ENCODE measurements around the gene EMC1.
"Not testable (repeated sequence)": the region's sequence is repeated elsewhere in the genome, so short reads cannot be mapped to it uniquely, and the experiment has no call there.

EMC1 gene

DNA sequence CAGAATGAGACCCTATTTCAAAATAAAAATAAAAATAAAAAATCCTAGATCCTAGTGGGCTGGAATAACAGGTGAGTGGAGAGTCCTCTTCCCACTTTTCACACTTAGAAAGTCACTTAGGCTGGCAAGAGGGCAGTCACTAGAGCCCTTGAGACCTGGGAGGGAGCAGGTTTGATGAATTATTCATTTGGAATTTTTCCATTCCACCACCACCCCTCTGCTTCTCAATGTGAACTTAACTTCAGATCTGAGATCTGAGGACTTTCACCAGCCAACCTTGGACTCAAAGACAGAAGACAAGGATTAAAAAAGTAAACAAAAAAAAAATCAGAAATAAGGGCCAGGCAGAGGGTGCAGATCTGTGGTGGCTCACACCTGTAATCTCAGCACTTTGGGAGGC is 20.7 kb upstream of the EMC1 start:
- no peak overlapping the region for H3K4me3 ChIP-seq (ENCODE audit: low read length)
- TF ChIP-seq ZNF274 (IDR thresholded peaks at IDR 0.05; ENCODE audit: low read depth, low read length), result no peak

DNA sequence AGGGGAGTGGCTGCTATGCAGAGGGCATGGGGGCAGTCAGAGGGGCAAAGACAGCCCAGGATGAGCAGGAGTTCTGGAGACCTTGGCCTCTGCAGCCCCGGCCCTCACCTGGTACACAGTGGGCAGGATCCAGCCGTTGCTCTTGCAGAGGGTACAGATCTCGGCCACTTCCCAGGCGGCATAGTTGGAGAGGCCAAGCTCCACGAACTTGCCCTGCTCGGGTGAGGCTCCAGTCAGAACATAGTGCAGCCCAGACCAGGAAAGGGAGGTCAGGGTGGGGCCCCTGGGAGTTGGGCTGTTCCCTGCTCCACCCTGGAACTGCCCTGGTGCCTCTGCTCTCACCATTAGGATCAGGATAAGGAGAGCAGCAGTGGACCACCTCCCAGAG is 19.0 kb upstream of the EMC1 start:
- H3K4me3 ChIP-seq (ENCODE audit: low read length), result not testable (repeated sequence)

DNA sequence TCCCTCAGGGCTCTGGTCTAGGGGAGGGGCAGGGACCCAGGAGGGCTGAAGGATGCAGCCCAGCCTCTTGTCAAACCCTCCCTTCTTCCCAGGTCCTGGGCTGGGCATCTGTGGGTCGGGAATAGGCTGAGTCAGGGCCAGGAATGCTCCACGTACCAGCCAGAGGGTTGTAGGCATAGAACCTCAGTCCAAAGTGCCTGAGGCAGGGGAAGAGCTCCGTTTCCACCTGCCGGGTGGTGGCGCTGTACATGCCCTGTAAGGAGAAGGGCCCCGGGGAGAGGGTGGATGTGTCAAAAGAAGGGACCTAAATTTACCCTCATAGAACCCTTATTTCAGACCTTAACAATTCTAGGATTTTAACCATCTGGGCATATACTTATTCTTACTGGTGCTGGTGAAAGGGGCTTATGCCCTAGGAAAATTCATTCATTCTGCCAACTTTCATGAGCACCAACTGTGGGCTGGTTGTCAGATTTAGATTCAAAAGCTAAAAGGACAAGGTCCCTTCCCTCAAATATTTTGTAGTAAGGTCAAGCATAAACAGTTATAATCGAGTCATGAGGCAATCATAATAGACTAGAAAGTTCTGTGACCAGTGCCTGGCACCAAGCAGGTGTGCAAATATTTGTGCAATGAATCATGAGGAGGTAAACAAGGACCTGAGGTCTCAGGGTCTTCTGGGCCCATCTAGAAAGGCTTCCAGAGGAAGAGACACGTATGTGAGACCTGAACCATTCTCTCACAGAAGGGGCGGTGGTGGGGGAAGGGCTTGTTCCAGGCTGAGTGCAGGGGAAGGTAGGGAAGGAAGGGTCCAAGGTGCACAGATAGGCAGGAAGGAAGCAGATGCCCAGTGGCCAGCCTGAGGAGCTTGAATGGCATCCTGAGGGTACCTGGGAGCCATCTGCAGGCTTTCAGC is 18.4 kb upstream of the EMC1 start:
- not testable (repeated sequence) for H3K4me3 ChIP-seq (ENCODE audit: low read length)

DNA sequence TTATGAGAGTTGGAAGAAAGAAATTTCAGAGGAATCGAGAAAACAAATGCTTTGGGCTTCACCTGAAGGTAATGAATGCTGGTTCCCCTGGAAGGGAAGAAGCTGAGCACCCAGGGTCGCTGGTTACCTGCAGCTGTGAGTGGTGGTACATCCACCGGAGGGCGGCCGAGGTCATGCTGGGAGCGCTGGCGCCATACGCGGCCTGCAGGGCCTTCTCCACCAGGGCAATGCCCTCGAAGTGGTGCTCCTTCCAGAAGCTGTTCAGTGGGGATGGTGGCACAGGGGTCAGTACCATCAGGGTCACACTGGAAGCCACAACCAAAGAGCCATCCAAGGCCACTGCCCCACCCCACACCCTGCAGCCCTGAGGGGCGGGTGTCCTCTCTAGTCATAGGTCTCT is 17.1 kb upstream of the EMC1 start:
- no peak overlapping the region for H3K4me3 ChIP-seq (ENCODE audit: low read length)
- no peak for TF ChIP-seq ZNF274 (IDR thresholded peaks at IDR 0.05; ENCODE audit: low read depth, low read length)

DNA sequence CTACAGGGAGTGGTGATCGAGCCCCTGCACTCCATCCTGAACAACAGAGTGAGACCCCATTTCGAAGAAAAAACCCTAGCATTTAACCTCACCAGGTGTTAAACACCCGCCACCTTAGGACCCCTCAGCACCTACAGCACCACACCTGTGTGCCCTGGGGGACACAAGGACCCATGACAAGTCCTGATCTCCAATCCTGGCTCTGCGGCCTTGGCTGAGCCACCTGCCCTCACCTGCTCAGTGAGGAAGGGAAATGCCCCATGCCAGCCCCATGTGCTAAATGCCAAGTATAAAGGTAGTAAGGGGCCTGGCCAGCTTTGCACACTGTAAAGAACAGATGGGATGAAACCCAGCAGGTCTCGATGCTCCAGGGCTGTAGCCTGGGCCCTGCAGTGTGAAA is 11.4 kb upstream of the EMC1 start:
- no peak overlapping the region for H3K4me3 ChIP-seq (ENCODE audit: low read length)

DNA sequence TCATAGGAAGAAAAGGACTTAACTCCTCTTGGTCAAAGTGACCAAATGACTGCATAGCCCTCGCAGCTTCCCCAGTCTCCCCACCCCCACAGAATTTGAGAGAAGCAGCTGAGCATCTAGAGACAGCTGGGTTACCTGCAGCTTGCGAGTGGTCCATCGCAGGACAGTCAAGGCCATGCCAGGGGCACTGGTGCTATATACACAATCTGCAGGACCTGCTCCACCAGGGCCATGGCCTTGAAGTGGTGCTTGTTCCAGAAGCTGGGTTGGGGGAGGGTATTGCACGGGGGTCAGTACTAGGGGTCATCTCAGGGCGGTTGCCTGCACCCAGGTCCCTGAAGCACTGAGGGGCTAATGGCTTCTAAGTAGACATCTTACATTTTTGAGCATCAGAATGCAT is 10.7 kb upstream of the EMC1 start:
- TF ChIP-seq ZNF274 (IDR thresholded peaks at IDR 0.05; ENCODE audit: low read depth, low read length), result no peak
- H3K4me3 ChIP-seq (ENCODE audit: low read length), result no peak overlapping the region

More for the DNA sequence above, 11.4 kb upstream of the EMC1 start:
- TF ChIP-seq ZNF274 (IDR thresholded peaks at IDR 0.05; ENCODE audit: low read depth, low read length), result no peak

DNA sequence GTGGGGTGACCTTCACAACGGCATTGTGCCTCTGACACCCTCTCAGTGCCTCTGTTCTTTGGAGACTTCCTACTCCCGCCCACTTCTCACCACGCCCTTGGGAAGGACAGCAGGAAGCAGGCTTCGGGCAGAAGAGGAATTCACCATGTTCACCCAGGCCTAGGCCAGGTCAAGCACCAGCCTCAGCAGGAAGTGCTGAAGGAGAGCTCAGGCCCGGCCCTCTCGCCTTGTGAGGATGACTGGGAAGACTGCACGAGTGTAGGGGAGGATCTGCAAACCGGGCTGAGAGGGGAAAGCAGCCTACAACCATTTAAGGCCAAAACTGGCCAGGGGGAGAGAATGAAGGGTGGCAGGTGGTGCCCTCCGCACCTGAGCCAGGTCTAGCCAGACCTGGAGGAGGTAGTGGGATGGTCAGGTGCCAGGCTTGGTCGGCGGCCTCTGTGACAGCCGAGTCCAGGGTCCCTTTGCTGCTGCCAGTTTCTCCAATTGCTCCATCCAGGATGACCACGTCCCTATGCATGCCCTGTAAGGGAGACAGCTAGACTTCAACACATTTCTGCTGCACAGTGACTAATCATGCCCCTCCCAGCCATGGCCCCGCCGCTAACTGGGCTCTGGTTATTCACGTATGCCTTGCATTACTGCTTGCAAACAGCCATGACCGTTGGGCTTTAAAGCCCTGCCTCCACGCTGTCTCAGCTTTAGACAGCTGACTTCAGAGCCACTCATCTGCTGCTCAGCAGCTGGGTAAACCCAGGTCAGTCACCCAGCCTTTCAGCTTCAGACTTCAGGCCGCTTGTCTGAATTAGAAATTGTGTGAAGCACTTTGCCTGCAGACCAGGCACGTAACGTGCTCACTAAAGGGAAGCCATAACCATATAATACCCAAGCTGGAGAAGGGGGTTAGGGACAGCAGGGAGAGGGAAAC is 9.2 kb upstream of the EMC1 start:
- TF ChIP-seq ZNF274 (IDR thresholded peaks at IDR 0.05; ENCODE audit: low read depth, low read length), result no peak
- H3K4me3 ChIP-seq (ENCODE audit: low read length), result no peak overlapping the region

DNA sequence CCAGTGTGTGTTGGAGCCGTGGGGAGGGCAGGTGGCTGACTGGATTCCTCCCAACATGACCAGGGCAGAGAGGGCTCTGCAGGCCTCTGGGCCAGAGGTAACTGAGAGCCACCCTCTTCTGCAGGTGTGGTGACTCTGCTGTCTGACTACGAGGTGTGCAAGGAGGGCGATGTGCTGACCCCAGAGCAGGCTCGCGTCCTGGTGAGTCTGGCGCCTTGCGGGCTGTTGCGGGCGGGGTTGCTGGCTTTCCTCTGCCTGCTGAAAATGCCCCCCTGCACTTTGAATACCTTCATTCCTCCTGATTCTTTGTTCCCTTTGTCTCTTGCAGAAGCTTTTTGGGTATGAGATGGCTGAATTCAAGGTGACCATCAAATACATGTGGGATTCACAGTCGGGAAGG is 7.0 kb upstream of the EMC1 start:
- H3K4me3 ChIP-seq (ENCODE audit: low read length), result no peak overlapping the region
- no peak for TF ChIP-seq ZNF274 (IDR thresholded peaks at IDR 0.05; ENCODE audit: low read depth, low read length)

DNA sequence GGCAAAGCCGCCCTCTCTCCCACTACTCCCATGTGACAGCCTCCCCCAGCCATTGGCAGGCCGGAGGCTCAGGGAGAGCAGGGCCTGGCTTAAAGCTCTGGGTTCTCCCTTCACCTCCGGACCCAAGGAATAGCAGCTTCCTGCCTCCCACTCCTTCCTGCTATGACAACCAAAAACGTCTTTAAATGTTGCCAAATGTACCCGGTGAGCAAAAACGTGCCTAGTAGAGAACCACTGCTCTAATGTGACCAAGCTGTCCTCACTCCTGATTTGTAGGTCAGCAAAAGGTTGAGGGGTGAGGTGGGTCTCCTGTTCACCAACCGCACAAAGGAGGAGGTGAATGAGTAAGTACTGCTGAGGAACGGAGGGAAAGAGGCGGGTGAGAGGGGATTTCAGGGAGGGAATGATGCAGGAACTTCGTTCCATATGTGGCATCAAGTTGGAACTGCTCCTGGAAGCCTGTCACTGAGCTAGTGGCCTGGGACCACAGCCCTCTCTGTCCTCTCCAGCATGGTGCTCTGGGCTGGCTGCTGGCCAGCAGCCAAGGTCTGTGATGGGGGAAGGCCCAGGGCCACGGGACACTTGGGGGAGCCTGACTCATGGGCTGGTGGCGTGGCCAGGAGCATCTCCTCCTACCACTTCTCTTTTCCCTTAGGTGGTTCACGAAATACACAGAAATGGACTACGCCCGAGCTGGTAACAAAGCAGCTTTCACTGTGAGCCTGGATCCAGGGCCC is 6.0 kb upstream of the EMC1 start:
- no peak overlapping the region for H3K4me3 ChIP-seq (ENCODE audit: low read length)
- no peak for TF ChIP-seq ZNF274 (IDR thresholded peaks at IDR 0.05; ENCODE audit: low read depth, low read length)

DNA sequence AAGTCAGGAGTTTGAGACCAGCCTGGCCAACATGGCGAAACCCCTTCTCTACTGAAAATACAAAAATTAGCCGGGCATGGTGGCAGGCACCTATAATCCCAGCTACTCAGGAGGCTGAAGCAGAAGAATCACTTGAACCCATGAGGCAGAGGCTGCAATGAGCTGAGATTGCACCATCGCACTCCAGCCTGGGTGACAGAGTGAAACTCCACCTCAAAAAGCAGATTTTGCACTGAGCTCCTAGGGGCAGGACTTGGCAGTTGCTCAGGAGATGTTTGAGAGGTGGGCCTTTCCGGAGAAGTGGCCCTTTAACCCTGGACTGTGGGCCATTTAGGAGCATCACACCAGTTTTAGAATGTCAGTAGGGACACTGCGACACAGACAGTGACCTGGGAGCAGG is 5.0 kb upstream of the EMC1 start:
- H3K4me3 ChIP-seq (ENCODE audit: low read length), result not testable (repeated sequence)

DNA sequence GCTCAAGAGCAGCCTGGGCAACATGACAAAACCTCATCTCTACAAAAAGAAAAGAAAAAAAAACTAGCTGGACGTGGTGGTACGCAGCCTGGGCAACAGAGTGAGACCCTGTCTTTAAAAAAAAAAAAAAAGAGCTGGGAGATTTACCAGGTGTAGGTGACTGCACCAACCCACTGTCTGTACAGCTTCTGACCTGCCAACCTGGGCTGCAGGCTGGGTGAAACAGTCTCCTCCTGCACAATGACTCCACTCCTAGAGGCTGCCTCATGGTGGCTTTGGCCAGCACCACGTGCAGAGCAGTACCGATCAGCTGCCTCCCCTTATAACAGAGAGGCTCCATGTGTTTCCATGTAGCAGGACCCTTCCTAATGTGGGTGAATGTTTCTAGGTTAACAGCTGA is 4.0 kb upstream of the EMC1 start:
- H3K4me3 ChIP-seq (ENCODE audit: low read length), result no peak overlapping the region
- no peak for TF ChIP-seq ZNF274 (IDR thresholded peaks at IDR 0.05; ENCODE audit: low read depth, low read length)

DNA sequence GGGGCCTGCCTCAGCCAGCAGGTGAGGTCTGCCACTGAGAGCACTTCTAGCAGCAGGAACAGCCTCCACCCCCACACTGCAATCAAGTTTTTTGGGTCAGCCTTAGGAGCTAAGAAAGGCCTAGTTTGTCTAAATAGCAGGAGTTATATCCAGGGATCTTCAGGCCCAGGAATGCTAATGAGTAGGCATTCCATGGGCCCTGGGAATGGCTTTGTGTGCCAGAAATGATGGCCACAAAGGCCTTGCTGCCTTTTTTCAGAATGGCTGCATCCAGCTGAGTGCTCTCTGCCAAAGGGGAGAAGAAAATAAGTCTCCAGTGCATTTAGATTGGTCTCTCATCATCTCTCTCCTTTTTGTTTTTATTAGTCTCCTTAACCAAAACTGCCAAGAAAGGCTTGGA is 3.1 kb upstream of the EMC1 start:
- no peak overlapping the region for H3K4me3 ChIP-seq (ENCODE audit: low read length)
- no peak for TF ChIP-seq ZNF274 (IDR thresholded peaks at IDR 0.05; ENCODE audit: low read depth, low read length)

DNA sequence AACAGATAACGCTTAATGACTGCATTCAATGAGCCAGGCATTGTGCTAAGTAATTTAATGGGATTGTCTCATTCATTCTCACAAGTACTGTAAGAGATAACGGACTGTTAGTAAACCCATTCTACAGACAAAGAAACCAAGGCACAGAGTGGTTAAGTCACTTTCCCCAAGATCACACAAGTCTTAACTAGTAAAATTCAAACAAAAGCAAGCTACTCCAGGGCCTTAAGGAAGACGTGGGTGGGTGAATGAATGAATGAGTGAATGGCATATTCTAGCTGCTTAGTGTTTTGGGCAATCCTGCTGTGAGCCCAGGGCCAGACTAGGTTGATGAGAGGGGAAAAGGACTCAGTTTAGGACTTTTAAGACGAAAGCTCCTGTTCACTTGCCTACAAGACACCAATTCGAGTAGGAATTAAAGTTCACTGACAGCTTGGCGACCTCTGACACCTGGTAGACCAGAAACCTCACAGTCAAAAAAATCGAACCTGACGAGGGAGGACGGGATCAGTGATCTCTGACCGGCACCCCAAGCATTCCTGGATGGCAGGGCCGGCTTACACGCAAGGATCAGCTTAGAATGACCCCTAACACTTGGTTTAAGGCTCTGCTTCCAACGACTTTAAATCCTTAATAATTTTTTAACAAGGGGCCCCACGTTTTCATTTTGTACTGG is 557 bp downstream of the EMC1 start:
- peak overlapping the region; percentile 100 for H3K4me3 ChIP-seq (ENCODE audit: low read length)

More for the DNA sequence above, 557 bp downstream of the EMC1 start:
- TF ChIP-seq ZNF274 (IDR thresholded peaks at IDR 0.05; ENCODE audit: low read depth, low read length), result no peak

Data from GM08714 (cell line).